Measurements from ENCODE around the gene ZBTB17.

GRCh38 chr1:15947382-15948090, 28.4 kb downstream of the ZBTB17 start:
- TF ChIP-seq POLR2AphosphoS5 (IDR thresholded peaks at IDR 0.05): no peak
- TF ChIP-seq, protein P1, sequence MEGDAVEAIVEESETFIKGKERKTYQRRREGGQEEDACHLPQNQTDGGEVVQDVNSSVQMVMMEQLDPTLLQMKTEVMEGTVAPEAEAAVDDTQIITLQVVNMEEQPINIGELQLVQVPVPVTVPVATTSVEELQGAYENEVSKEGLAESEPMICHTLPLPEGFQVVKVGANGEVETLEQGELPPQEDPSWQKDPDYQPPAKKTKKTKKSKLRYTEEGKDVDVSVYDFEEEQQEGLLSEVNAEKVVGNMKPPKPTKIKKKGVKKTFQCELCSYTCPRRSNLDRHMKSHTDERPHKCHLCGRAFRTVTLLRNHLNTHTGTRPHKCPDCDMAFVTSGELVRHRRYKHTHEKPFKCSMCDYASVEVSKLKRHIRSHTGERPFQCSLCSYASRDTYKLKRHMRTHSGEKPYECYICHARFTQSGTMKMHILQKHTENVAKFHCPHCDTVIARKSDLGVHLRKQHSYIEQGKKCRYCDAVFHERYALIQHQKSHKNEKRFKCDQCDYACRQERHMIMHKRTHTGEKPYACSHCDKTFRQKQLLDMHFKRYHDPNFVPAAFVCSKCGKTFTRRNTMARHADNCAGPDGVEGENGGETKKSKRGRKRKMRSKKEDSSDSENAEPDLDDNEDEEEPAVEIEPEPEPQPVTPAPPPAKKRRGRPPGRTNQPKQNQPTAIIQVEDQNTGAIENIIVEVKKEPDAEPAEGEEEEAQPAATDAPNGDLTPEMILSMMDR (IDR thresholded peaks at IDR 0.05): no peak
- TF ChIP-seq POLR2A (IDR thresholded peaks at IDR 0.05): no peak
